H1 (cell line): ENCODE results near the gene OXCT2. TPM values are rescaled to one million over a fixed set of nuclear protein-coding genes. Genes with fewer than 3 reads are reported as not detected.

ENCODE experiments used
- BCL11A ChIP-seq, 2 experiments: IDR thresholded peaks; one replicate each; pipeline ENCODE4 v1.6.1; 2011; ENCODE audit warnings: low read depth in 2 of 2, low read length in 2 of 2, mild to moderate bottlenecking in 2 of 2
- HDAC2 ChIP-seq, 2 experiments: fragments of 300-600 bp in 1 of 2; sonication (generic) in 1 of 2; IDR thresholded peaks; 2 replicates each; pipeline ENCODE4 v1.6.1; 2011 to 2012; ENCODE audit warnings: low read depth in 2 of 2, low read length in 2 of 2, mild to moderate bottlenecking in 2 of 2, moderate library complexity in 2 of 2, borderline replicate concordance in 1 of 2, inconsistent platforms in 1 of 2
- polyA plus RNA-seq, 7 experiments: library from polyadenylated mRNA; depleted of rRNA in 3 of 7; stranded (reverse) in 5 of 7; unstranded in 2 of 7; fragments of >200 nt in 5 of 7; fragments of 200-250 nt in 2 of 7; gene quantifications; 1 replicate in 5 of 7; 2 replicates in 1 of 7; 4 replicates in 1 of 7; pipeline versions ENCODE4 v1.2.1 to v1.2.3, GENCODE V29; 2011 to 2013; ENCODE audit warnings: missing spikeins in 2 of 7, mixed read lengths in 2 of 7
- total RNA-seq: library from RNA; stranded (reverse); fragmentation: NEBNext Ultra II Directional; extraction: Animal tissue kit (Norgen Biotek cat#: 25700); gene quantifications from 2 replicates; pipeline ENCODE4 v1.2.1, GENCODE V29; 2021

Gene OXCT2
- total and polyA plus RNA-seq, 2 of the 8 experiments (the other 6 are each of a cell fraction or from before 2014, with no cell fraction given) = 2.6 to 2.9 TPM

DNA sequence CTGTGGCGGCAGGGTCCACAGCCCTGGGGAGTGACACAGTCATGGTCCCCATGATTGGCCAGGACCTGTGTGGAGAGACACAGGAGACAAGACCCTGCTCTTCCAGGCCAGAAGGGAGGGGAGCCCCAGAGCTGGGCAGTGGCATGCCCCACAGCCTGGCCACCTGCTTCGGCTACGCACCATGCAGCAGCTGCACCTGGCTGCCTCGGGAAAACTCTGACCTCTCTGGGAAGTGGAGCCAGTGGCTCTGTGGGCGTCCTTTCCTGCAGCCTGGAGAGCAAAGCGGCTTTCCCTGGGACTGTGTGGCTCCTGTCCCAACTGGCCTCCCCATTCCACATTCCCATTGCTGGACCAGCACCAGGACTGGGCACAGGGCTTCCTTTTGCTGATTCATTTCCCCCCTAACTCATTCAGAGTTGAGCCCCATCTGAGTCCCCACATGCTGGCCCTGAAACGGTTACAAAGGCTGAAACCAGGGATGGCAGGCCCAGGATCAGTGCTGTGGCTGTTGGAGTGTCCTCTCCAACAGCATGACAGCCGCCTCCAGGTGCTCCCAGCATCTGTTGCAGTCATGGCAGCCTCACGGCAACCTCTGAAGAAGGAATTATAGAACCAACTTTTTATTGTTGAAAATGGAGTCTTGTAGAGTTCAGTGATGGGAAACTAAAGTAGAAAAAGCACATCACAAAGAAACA is 15.0 kb downstream of the OXCT2 start (continued):
- TF ChIP-seq BCL11A (IDR thresholded peaks at IDR 0.05; ENCODE audit: low read depth in 2 of 2, low read length in 2 of 2) (no peak), HDAC2 (IDR thresholded peaks at IDR 0.05; ENCODE audit: borderline replicate concordance in 1 of 2, low read depth in 2 of 2, low read length in 2 of 2) (no peak)
